Gastroesophageal sphincter (tissue), 3 donors: ENCODE data around the gene ZNF860.

Experiments used
- CTCF ChIP-seq, 4 experiments: fragments of 200-600 bp in 2 of 4; fragments of 450-650 bp in 2 of 4; sonication (generic) in 1 of 4; IDR thresholded peaks; one replicate each; pipeline ENCODE4 v1.5.1; 2017 to 2019; ENCODE audit warnings: antibody characterized with exemption in 4 of 4, mild to moderate bottlenecking in 2 of 4, moderate library complexity in 2 of 4
- POLR2A ChIP-seq, 2 donors: fragments of 450-650 bp; IDR thresholded peaks; one replicate each; pipeline ENCODE4 v1.6.1; 2017; ENCODE audit warnings: antibody characterized with exemption in 2 of 2, mild to moderate bottlenecking in 2 of 2, moderate library complexity in 1 of 2

DNA sequence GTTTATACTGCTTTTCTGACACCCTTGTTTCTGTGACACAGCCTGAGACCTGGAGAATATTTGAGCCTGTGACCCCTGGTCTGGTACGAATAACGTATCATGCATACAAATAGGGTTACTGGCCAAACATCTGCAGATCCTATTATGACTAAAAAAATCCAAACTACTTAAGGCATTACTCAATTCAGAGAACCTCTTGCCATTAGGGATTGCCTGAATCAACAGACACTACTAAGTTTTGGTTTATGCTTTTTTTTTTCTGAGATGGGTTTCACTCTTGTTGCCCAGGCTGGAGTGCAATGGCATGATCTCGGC, 35.9 kb upstream of the ZNF860 start:
- no peak for TF ChIP-seq POLR2A (IDR thresholded peaks at IDR 0.05)
- TF ChIP-seq CTCF (IDR thresholded peaks at IDR 0.05) = no peak
